HG03378 (cell line): Measurements from ENCODE around the gene PAX8.
"Not testable (repeated sequence)": the region's sequence is repeated elsewhere in the genome, so short reads cannot be mapped to it uniquely, and the experiment has no call there.

ENCODE experiments used
- ATAC-seq: cut with Tn5 transposase; IDR thresholded peaks from one replicate; pipeline ENCODE4 v1.9.1; 2021; ENCODE audit warnings: mild to moderate bottlenecking, moderate library complexity; ENCODE audit not compliant: unreplicated experiment

Gene PAX8

DNA sequence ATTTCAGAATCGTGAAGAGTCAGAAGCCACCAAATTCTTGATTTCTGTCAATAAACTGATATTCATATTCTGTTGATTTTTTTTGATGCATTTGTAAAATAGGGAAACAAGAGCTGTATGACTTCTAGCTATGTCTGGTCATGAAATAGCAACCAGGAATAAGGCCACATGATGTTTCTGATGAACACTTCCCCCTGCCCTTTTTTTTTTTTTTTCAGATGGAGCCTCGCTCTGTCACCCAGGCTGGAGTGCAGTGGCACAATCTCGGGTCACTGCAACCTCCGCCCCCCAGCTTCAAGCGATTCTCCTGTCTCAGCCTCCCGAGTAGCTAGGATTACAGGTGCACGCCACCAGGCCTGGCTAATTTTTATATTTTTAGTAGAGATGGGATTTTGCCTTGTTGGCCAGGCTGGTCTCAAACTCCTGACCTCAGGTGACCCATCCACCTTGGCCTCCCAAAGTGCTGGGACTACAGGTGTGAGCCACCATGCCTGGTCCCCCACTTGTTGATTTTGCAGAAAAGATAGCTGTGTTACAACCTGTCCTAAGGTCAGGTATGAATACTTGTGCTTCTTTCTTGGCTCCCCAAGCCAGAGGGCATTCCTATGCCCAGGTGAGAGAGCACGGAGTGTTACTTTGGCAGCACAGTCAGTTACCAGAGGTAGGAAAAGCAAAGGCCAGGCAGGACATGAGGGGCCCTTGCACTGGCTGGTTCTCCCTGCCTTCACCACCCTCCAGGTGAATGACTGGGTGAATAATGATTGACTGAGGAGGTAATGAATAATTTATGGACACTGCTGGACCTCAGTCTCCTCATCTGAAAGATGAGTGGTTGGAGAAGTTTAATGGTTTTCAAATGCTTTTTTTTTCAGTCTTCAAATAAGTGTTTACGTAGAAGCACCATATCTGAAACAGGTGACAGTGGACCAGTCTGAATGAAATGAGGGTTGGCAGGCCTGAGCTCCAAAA lies 39.6 kb downstream of the PAX8 start:
- ATAC-seq, result no peak

DNA sequence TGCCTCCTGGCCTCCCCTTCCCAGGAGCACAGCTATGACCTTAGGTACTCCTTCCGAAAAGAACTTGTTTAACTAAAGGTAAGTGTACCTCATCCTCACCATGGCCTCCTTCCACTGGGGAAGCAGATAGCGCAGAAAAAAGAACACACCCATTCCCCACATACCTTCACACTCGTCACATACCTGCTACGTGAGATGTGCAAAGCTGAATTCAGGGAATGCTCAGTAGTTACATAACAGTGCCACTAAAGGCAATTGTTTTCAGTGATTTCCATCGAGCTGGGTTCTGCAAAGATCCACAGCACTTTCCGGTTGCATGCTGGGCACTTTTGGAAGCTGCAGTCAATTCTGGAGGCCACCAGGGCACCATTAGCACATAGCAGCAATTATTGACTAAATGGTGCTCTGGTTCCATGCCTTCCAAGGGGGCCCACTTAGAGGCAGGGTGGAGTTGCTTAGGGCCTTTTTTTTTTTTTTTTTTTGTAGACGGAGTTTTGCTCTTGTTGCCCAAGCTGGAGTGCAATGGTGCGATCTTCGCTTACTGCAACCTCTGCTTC lies 41.0 kb downstream of the PAX8 start:
- no peak for ATAC-seq

- ATAC-seq, result no peak
Measured at GRCh38 chr2:113236367-113237159, 42.2 kb downstream of the PAX8 start.

DNA sequence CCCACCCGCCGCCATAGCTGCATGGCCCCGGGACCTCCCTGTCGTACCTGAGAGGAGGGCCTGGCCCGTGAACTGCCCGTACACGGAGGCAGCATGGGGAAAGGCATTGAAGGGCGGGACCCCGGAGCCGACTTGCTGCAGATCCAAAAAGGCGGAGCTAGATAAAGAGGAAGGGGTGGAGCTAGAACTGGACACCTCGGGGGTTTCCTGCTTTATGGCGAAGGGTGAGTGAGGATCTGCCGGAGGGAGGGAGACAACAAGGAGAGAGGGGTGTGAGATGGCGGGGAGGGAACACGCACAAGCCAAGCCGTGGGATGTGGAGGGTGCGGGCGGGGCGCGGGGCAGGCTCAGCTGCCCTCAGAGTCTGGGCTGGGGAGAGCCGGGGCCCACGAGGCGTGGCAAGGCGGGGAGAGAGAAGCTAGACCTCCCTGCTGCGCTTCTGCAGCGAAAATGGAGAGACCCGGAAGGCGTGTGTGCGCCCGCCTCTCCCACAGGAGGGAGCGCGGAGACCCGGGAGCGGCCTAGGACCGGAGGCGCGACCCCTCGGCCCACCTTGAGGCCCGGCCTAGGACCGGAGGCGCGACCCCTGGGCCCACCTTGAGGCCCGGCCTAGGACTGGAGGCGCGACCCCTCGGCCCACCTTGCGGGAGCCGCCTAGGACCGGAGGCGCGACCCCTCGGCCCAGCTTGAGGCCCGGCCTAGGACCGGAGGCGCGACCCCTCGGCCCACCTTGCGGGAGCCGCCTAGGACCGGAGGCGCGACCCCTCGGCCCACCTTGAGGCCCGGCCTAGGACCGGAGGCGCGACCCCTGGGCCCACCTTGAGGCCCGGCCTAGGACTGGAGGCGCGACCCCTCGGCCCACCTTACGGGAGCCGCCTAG lies 43.1 kb downstream of the PAX8 start:
- ATAC-seq, result not testable (repeated sequence)

DNA sequence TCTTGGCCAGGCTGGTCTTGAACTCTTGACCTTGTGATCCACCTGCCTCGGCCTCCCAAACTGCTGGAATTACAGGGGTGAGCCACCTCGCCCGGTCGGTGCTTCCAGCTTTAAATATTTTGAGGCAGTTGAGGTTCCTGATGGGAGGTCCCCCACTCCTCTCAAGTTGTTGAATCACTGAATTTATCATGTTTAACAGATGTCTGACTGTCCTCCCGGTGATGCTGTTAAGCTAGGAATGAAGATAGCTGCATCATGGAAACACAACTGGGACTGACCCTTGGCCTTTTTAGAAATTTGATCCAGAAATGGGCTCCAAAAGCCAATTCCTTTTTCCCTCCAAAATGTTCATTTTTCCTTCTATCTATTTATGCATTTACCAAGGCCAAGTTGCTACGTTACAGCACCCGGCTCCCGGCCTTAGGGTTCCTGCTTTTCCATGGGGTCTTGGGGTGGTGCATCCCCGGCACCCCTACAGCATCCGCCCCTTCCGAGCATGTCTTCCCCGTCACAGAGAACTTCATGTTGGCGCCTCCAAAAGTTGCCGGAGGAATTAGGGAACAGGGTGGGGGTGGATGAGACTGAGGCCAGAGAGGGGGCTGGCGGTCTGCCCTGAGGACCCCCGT lies 43.9 kb downstream of the PAX8 start:
- ATAC-seq, result no peak

DNA sequence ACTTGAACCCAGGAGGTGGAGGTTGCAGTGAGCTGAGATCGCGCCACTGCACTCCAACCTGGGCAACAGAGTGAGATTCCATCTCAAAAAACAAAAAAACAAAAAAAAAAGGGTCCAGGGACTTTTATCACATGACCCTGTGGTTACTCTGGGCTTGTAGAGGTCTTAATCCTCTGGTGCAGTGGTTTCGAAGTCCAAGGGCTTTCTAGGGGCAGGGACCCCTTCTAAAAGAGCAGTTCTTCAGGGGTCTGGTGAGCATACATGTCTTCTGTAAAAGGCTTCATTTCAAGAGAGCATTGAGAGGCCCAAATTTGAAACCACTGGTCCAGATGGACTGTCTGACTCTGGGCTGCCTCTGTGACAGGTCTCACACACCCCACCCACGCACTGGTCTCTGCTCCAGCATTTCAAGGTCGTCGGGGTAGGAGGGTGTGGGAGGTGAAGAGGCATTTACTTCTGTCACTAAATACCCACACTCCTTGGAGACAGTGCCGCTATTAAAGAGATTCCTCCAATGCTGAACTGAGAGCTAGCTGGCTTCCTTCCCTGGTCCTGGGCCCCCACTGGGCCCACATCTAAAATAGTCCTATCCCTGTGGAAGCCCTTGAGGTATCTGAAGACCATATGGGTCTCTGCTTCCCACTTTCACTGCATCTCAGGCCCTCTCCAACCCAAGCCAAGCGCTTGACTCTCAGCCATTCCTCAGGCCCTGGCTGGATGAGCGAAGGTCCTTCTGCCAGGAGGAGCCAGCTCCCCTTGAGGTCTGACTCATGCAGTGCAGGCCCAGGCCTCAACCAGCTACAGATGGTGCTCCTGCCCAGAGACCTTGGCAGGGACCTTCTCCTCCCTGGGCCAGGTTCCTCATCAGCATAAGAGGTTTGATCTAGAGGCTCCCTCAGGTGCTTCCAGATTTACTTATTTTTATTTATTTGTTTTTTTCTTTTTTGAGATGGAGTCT lies 44.8 kb downstream of the PAX8 start:
- no peak for ATAC-seq

- no peak for ATAC-seq
Measured at GRCh38 chr2:113232740-113233139, 46.0 kb downstream of the PAX8 start.

- ATAC-seq, result no peak
Measured at GRCh38 chr2:113232123-113232522, 46.6 kb downstream of the PAX8 start.

DNA sequence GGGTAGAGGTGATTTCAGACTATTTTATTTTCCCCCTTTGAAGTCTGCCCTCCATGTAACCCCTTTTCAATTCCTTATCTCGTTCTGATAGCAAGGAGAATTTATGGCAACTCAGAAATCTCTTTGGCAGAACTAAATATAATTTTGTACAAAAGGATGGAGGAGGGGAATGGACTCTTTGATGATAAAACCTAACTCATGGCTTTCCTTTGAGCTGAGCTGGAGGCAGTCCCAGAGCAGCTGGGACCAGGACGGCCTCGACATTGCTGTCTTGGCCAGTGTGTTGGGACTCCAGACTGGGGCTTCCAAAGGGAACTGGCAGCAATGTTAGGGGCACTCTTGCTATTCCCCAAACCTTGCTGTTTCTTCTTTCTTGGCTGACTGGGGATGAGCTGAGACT lies 47.7 kb downstream of the PAX8 start:
- ATAC-seq, result no peak

GRCh38 chr2:113230531-113230930 lies 48.2 kb downstream of the PAX8 start:
- ATAC-seq, result no peak

- no peak for ATAC-seq
Measured at GRCh38 chr2:113229795-113230194, 48.9 kb downstream of the PAX8 start.

DNA sequence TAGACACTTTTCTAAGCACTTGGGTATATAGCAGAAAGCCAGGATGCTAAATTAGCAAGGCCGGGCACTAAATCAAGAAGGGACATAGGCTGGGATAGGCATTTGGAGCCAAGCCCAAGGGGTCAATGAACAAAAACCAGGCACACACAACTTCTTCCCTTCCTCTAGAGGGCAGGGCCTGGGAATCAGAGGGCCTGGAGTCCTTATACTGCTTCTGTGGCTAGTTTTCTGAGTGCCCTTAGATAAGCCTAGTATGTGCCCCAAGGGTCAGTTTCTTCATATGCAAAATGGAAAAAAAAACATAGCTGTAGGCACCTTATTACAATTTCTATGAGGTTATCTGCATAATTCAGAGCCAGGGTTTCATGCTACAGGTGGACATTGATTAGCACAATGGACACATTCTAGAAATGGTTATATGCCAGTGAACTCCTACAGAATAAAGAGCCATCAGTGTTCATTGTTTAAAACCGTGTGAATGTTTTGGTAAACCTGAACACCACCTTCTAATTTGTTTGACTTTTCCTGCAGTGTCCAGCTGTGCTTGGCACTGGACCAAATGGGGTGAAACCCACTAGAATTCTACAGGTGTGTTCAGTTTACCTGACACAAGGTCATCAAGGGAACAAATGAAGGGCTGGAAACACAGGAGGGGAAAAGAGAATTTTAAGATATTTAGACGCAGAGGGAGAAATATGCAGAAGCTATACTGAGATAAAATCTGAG lies 49.6 kb downstream of the PAX8 start:
- ATAC-seq, result no peak

DNA sequence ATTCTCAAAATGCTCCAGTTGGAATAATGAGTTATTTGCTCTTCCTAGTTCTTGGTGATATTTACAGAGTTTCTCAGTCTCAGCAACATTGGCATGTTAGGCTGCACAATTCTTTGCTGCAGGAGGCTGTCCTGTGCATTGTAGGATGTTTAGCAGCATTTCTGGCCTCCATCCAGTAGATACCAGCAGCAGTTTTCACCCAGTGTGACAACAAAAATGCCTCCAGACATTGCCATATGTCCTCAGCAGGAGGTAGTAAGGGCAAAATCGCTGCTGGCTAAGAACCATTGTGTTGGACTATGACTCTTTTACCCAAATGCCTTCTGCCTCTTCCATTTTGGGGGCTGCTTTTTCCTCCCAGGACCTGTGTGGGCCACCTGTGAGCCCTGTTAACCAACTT lies 50.4 kb downstream of the PAX8 start:
- ATAC-seq, result no peak

GRCh38 chr2:113227698-113228097 lies 51.0 kb downstream of the PAX8 start:
- ATAC-seq, result no peak

DNA sequence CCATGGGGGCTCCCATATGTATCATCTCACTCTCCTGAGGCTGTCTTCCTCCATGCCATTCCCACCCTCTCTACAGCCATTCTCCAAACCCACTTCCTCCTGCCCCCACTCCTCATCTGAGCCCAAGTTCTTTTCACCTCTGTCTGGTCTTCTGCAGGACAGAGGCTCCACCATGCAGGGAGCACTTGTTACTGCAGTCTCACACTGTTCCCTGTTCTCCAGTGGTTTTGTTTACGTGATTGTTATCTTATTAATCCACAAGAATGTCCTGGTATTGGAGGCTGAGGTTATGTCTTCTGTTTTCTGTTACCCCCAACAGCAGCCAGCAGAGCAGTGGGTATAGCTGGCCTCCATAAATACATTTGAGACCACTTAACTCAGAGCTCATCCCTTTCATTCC lies 51.4 kb downstream of the PAX8 start:
- no peak for ATAC-seq

- no peak for ATAC-seq
Measured at GRCh38 chr2:113226462-113226861, 52.3 kb downstream of the PAX8 start.

GRCh38 chr2:113225263-113226259 lies 53.2 kb downstream of the PAX8 start:
- no peak for ATAC-seq
